Ovary (tissue), 3 donors: ENCODE measurements around the gene EIF3K.

Source experiments
- CTCF ChIP-seq, 3 donors: fragments of 450-650 bp in 2 of 3; fragments of 200-600 bp in 1 of 3; IDR thresholded peaks; one replicate each; pipeline versions ENCODE4 v1.5.1 to v1.8.0; 2016 to 2022; ENCODE audit warnings: antibody characterized with exemption in 3 of 3, mild to moderate bottlenecking in 1 of 3
- EP300 ChIP-seq: sonication (generic); formaldehyde crosslinking; IDR thresholded peaks from one replicate; pipeline ENCODE4 v1.6.1; 2017; ENCODE audit warnings: antibody characterized with exemption
- donor health status: DM: no; HTN: no; CAD: no.

DNA sequence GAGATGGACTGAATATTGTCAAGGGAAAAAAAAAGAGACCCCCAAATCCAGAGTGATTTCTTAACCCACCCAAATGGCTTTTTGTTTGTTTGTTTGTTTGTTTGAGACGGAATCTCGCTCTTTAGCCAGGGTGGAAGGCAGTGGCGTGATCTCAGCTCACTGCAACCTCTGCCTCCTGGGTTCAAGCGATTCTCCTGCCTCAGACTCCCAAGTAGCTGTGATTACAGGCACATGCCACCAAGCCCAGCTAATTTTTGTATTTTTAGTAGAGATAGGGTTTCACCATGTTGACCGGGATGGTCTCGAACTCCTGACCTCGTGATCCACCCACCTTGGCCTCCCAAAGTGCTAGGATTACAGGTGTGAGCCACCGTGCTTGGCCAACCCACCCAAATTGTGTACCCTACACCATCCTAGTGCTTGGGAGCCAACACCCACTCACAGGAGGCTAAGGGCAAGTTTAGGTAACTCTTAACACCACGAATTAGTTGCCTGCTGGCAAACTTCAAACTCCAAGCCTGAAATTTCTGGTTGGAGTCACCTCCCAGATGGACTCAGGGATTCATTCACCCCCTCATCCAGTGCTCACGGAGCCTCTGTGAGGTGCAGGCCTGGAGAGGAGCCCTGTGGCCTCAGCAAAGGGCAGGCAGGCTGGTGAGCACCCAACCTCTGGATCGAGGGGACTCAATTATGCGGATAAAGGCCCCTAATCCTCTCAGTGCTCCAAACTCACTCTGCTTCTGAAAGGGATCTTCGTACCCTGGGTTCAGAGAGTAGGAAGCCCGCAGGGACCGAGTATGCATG is 66.1 kb downstream of the EIF3K start:
- TF ChIP-seq CTCF (IDR thresholded peaks at IDR 0.05) (no peak), EP300 (no peak)
